ENCODE measurements around the gene PCNA. TPM values are rescaled to one million over a fixed set of nuclear protein-coding genes. Genes with fewer than 3 reads are reported as not detected.

Gene PCNA
- total RNA-seq, 1 donor from 2014 or later = 519 TPM

- H3K27ac Mint-ChIP-seq = no peak overlapping the region
- H3K27me3 Mint-ChIP-seq (ENCODE audit: insufficient read depth) = no peaks in the 10 kb centered on the region
- H3K9me3 Mint-ChIP-seq = no peaks in the 10 kb centered on the region
- peaks cover 6% of the 10 kb centered on the region for H3K36me3 Mint-ChIP-seq (ENCODE audit: low read depth)
- peaks cover 34% of the 10 kb centered on the region for H3K4me1 Mint-ChIP-seq (ENCODE audit: low read depth)
- no peak overlapping the region for H3K4me3 Mint-ChIP-seq
- intact Hi-C loops (cut with micrococcal nuclease) = no loop called here
- no peak for DNase-seq (ENCODE audit: low spot score)
Measured at GRCh38 chr20:5131502-5131901, 11.7 kb upstream of the PCNA start.

GRCh38 chr20:5128886-5129285, 9.1 kb upstream of the PCNA start:
- peaks cover 43% of the 10 kb centered on the region for H3K4me1 Mint-ChIP-seq (ENCODE audit: low read depth)
- peak overlapping the region; percentile 96 for H3K4me3 Mint-ChIP-seq
- intact Hi-C loops (cut with micrococcal nuclease) = loop anchor here (5.0 to 10.0 kb wide), 2 partner anchors 623 to 1334 kb away; partner anchors contain the start of genes CDC25B and SHLD1
- peak overlapping the region; percentile 2 for H3K27ac Mint-ChIP-seq
- no peak for DNase-seq (ENCODE audit: low spot score)
- peaks cover 9% of the 10 kb centered on the region for H3K36me3 Mint-ChIP-seq (ENCODE audit: low read depth)
- no peaks in the 10 kb centered on the region for H3K9me3 Mint-ChIP-seq
- H3K27me3 Mint-ChIP-seq (ENCODE audit: insufficient read depth) = no peaks in the 10 kb centered on the region

DNA sequence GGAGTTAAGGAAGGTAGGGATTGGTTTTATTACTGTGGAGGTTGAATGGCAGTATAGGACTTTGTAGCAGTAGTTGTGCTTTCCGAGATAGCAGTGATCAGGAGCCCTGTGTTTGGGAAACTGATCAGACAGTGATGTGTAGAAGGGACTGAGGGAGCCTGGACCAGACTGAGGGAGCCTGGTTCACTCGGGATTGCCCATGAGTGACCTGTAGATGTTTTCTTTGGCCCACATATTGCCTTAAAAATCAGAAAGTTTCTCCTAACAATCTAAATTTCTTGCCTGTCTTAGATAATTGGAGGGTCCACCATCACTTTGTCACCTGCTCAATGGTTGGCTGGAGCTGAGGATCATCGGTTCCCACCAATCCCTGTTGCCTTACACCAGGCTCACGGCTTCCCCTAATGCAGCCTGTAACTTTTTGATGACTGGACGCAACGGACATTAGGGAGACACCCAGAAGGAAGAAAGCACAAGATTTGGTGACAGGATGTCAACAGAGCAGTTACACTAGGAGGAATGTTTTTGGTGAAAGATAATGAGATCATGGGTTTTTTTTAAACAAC, 8.2 kb upstream of the PCNA start:
- H3K9me3 Mint-ChIP-seq = no peaks in the 10 kb centered on the region
- no peaks in the 10 kb centered on the region for H3K27me3 Mint-ChIP-seq (ENCODE audit: insufficient read depth)
- peaks cover 9% of the 10 kb centered on the region for H3K36me3 Mint-ChIP-seq (ENCODE audit: low read depth)
- H3K4me3 Mint-ChIP-seq = peak overlapping the region; percentile 96
- intact Hi-C loops (cut with micrococcal nuclease) = loop anchor here (1.0 to 10.0 kb wide), 6 partner anchors 9 to 1333 kb away; partner anchors contain the start of genes CDC25B, MCM8, PCNA and SHLD1
- DNase-seq (ENCODE audit: low spot score) = no peak
- peaks cover 45% of the 10 kb centered on the region for H3K4me1 Mint-ChIP-seq (ENCODE audit: low read depth)
- H3K27ac Mint-ChIP-seq = peak overlapping the region; percentile 93

GRCh38 chr20:5127204-5127858, 7.6 kb upstream of the PCNA start:
- peak overlapping the region; percentile 96 for H3K4me3 Mint-ChIP-seq
- H3K9me3 Mint-ChIP-seq = no peaks in the 10 kb centered on the region
- peaks cover 52% of the 10 kb centered on the region for H3K4me1 Mint-ChIP-seq (ENCODE audit: low read depth)
- peaks cover 9% of the 10 kb centered on the region for H3K36me3 Mint-ChIP-seq (ENCODE audit: low read depth)
- intact Hi-C loops (cut with micrococcal nuclease) = loop anchor here (1.0 to 10.0 kb wide), 6 partner anchors 8 to 1333 kb away; partner anchors contain the start of genes CDC25B, MCM8, PCNA and SHLD1
- peak overlapping the region; percentile 93 for H3K27ac Mint-ChIP-seq
- DNase-seq (ENCODE audit: low spot score) = peak; percentile 69
- no peaks in the 10 kb centered on the region for H3K27me3 Mint-ChIP-seq (ENCODE audit: insufficient read depth)

- Mint-ChIP-seq H3K36me3 (ENCODE audit: low read depth) (peaks cover 9% of the 10 kb centered on the region), H3K4me3 (peak within 1 kb of the TSS; percentile 96), H3K27me3 (ENCODE audit: insufficient read depth) (no peaks in the 10 kb centered on the region), H3K4me1 (ENCODE audit: low read depth) (peaks cover 52% of the 10 kb centered on the region), H3K9me3 (no peaks in the 10 kb centered on the region), H3K27ac (peak within 1 kb of the TSS; percentile 93)
- peak; percentile 100 for DNase-seq (ENCODE audit: low spot score)
- intact Hi-C loops (cut with micrococcal nuclease) = loop anchor here (1.0 to 10.0 kb wide), 10 partner anchors 7 to 1332 kb away; partner anchors contain the start of genes CDC25B, MCM8, PCNA and SHLD1
Measured at GRCh38 chr20:5126512-5127203, 6.9 kb upstream of the PCNA start, which contains the start of gene CDS2. Gene CDS2, plus strand, starts transcription at chr20:5127008. Its CDS starts 85 bp downstream, at chr20:5127093.

DNA sequence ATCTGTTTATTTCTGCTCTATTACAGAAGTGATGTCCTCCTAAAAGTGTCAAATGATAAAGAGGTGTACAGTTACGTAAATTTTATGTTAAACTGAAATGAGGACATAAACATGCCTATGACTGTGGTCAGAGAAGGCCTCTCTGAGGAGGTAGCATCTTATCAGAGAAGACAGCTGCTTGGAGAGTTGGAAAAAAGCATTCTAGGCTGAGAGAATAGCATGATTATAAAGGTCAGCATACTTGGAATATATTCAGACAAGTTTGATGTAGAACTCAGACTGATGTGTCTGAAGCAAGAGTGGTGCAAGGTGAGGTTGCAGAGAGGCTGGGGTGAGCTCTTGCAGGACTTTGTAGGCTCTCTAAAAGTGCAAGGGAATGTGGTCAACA, 3.1 kb upstream of the PCNA start:
- intact Hi-C loops (cut with micrococcal nuclease) = loop anchor here (5.0 to 10.0 kb wide), 2 partner anchors 484 to 1328 kb away; partner anchors contain the start of gene CDC25B
- Mint-ChIP-seq H3K9me3 (no peaks in the 10 kb centered on the region), H3K4me3 (no peak overlapping the region), H3K27ac (no peak overlapping the region), H3K27me3 (ENCODE audit: insufficient read depth) (no peaks in the 10 kb centered on the region), H3K4me1 (ENCODE audit: low read depth) (peaks cover 54% of the 10 kb centered on the region), H3K36me3 (ENCODE audit: low read depth) (peaks cover 17% of the 10 kb centered on the region)
- no peak for DNase-seq (ENCODE audit: low spot score)

GRCh38 chr20:5120185-5120476, 373 bp upstream of the PCNA start:
- DNase-seq (ENCODE audit: low spot score) = no peak
- intact Hi-C loops (cut with micrococcal nuclease) = loop anchor here (1.0 to 10.0 kb wide), 4 partner anchors 72 to 1325 kb away; partner anchors contain the start of gene CDC25B
- peaks cover 62% of the 10 kb centered on the region for H3K4me1 Mint-ChIP-seq (ENCODE audit: low read depth)

DNA sequence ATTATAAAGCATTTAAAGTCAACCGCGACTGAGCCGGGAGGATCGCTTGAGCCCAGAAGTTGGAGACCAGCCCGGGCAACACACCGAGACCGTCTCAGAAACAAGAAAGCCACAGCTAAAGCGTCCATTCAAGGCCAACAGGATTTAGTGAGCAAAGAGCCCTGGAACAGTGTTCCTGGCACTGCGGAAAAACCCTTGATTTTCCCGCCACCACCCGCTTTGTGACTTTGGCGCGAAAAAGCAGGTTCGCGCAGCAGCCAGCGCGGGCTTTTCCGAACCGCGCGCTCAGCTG, 669 bp downstream of the PCNA start:
- peaks cover 44% of the 10 kb centered on the region for H3K36me3 Mint-ChIP-seq (ENCODE audit: low read depth)
- peaks cover 65% of the 10 kb centered on the region for H3K4me1 Mint-ChIP-seq (ENCODE audit: low read depth)
- intact Hi-C loops (cut with micrococcal nuclease) = loop anchor here (1.0 kb wide), 1 partner anchor 8 kb away; the partner anchor contains the start of gene CDS2
- peak overlapping the region; percentile 97 for H3K27ac Mint-ChIP-seq
- no peaks in the 10 kb centered on the region for H3K27me3 Mint-ChIP-seq (ENCODE audit: insufficient read depth)
- H3K4me3 Mint-ChIP-seq = peak overlapping the region; percentile 96
- no peaks in the 10 kb centered on the region for H3K9me3 Mint-ChIP-seq
- no peak for DNase-seq (ENCODE audit: low spot score)

More at GRCh38 chr20:5120185-5120476, 373 bp upstream of the PCNA start:
- H3K27me3 Mint-ChIP-seq (ENCODE audit: insufficient read depth) = no peaks in the 10 kb centered on the region
- H3K36me3 Mint-ChIP-seq (ENCODE audit: low read depth) = peaks cover 38% of the 10 kb centered on the region
- H3K9me3 Mint-ChIP-seq = no peaks in the 10 kb centered on the region
- peak overlapping the region; percentile 96 for H3K4me3 Mint-ChIP-seq
- H3K27ac Mint-ChIP-seq = peak overlapping the region; percentile 97

DNA sequence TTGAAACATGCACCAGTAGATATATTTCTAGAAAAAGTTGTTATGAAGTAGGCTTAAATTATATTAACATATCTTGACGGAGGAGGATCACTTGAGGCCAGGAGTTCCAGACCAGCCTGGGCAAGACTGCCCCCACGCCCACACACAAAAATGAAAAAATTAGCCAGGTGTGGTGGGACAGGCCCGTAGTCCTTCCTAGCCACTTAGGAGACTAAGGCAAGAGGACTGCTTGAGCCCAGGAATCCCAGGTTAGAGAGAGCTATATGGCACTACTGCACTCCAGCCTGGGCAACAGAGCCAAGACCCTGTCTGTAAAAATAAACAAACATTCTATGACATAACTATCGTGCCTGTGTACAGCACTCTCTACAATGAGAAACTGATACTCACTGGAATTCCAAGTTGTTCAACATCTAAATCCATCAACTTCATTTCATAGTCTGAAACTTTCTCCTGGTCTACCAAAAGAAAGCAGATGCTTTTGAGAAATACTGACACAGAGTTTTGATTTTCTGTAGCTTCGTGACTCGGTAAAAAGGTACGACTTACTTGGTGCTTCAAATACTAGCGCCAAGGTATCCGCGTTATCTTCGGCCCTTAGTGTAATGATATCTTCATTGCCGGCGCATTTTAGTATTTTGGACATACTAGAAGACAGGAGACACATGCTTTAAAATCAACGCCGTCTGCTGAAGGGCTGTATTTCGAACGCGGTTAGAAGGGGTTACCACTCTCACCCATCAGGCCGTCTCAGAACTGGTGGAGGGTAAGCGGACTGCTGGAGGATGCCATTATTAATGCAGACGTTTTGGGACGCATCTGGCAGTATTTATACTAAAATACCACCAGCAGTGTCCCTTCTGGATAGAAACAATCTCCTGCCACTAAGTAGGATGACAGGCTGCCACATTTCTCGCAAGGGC, 1.3 kb downstream of the PCNA start:
- no peaks in the 10 kb centered on the region for H3K27me3 Mint-ChIP-seq (ENCODE audit: insufficient read depth)
- H3K4me1 Mint-ChIP-seq (ENCODE audit: low read depth) = peaks cover 69% of the 10 kb centered on the region
- peak; percentile 2 for DNase-seq (ENCODE audit: low spot score)
- H3K27ac Mint-ChIP-seq = peak overlapping the region; percentile 97
- no peaks in the 10 kb centered on the region for H3K9me3 Mint-ChIP-seq
- peak overlapping the region; percentile 96 for H3K4me3 Mint-ChIP-seq
- intact Hi-C loops (cut with micrococcal nuclease) = loop anchor here (1.0 kb wide), 1 partner anchor 9 kb away; the partner anchor contains the start of gene CDS2
- H3K36me3 Mint-ChIP-seq (ENCODE audit: low read depth) = peaks cover 47% of the 10 kb centered on the region

GRCh38 chr20:5116875-5117274, 2.9 kb downstream of the PCNA start:
- H3K4me3 Mint-ChIP-seq = peak overlapping the region; percentile 96
- H3K27ac Mint-ChIP-seq = no peak overlapping the region
- H3K27me3 Mint-ChIP-seq (ENCODE audit: insufficient read depth) = no peaks in the 10 kb centered on the region
- intact Hi-C loops (cut with micrococcal nuclease) = no loop called here
- peaks cover 69% of the 10 kb centered on the region for H3K4me1 Mint-ChIP-seq (ENCODE audit: low read depth)
- H3K36me3 Mint-ChIP-seq (ENCODE audit: low read depth) = peaks cover 53% of the 10 kb centered on the region
- H3K9me3 Mint-ChIP-seq = no peaks in the 10 kb centered on the region
- DNase-seq (ENCODE audit: low spot score) = no peak

DNA sequence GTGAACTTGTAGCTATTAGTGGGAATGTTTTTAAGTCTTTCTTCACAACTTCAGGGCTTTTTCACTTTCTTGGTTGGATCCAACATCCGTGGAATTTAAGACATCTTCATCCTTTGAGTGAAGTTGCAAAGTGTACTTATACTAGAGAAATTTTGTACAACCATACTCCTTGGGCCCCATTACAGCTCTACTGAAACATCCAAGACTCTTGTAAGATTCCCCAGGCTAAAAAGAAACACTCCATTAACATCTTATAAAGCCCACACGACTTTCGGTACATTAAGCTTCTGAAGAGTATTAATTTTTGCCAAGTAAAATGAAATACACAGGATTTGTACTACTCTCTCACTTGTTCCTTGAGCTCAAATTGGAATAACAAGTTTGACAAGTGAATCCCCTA, 5.4 kb downstream of the PCNA start:
- Mint-ChIP-seq H3K36me3 (ENCODE audit: low read depth) (peaks cover 61% of the 10 kb centered on the region), H3K9me3 (no peaks in the 10 kb centered on the region), H3K4me1 (ENCODE audit: low read depth) (peaks cover 53% of the 10 kb centered on the region), H3K27me3 (ENCODE audit: insufficient read depth) (no peaks in the 10 kb centered on the region), H3K4me3 (peak overlapping the region; percentile 96), H3K27ac (peak overlapping the region; percentile 95)
- DNase-seq (ENCODE audit: low spot score) = no peak
- intact Hi-C loops (cut with micrococcal nuclease) = no loop called here

DNA sequence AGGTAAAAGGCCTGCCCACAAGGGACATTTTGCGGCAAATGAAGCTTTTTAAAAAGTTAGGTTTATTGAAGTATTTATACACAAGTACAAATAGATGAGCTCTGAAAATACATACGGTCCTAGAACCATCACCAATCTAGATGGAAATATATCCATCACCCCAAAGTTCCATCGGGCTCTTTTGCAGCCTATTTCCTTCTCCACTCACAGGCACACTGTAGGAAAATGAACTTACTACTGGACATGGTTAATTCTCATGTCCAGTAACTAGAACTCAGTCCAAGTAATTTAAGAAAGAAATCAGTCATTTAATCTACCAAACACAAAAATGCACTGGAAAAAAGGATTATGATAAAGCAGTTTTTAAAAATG, 6.2 kb downstream of the PCNA start:
- intact Hi-C loops (cut with micrococcal nuclease) = no loop called here
- H3K36me3 Mint-ChIP-seq (ENCODE audit: low read depth) = peaks cover 63% of the 10 kb centered on the region
- no peaks in the 10 kb centered on the region for H3K9me3 Mint-ChIP-seq
- no peak for DNase-seq (ENCODE audit: low spot score)
- peak overlapping the region; percentile 96 for H3K4me3 Mint-ChIP-seq
- no peaks in the 10 kb centered on the region for H3K27me3 Mint-ChIP-seq (ENCODE audit: insufficient read depth)
- H3K27ac Mint-ChIP-seq = peak overlapping the region; percentile 95
- H3K4me1 Mint-ChIP-seq (ENCODE audit: low read depth) = peaks cover 53% of the 10 kb centered on the region

Measured in activated T-helper 1 cell treated with anti-CD3 and anti-CD28 coated beads, Interleukin-12 subunit alpha, Interleukin-12 subunit beta, Interleukin-2, Interleukin-4 antibody, amounts not matched to agents 30 ng/mL and 10 ng/mL and 1 ng/mL, durations not matched to agents 14 hours and 24 hours and 36 hours (primary cell).